ENCODE data around the gene GH2. TPM values are rescaled to one million over a fixed set of nuclear protein-coding genes. Genes with fewer than 3 reads are reported as not detected.
A peak's percentile ranks its signal among the peaks of the same experiment; 100 is the strongest.
"Not testable (repeated sequence)": the region's sequence is repeated elsewhere in the genome, so short reads cannot be mapped to it uniquely, and the experiment has no call there.

Gene GH2
- total RNA-seq, 2 experiments from 2014 or later, result not detected

GRCh38 chr17:63896524-63897354, 15.0 kb upstream of the GH2 start, which contains the start of gene CSH1:
TSS of gene CSH1 (minus strand) at chr17:63896574. CDS start at chr17:63896511, 63 bp downstream.
- not testable (repeated sequence) for DNase-seq, H3K9me3 Mint-ChIP-seq, H3K27ac Mint-ChIP-seq, H3K36me3 Mint-ChIP-seq, H3K4me3 Mint-ChIP-seq, H3K4me1 Mint-ChIP-seq, H3K27me3 Mint-ChIP-seq

DNA sequence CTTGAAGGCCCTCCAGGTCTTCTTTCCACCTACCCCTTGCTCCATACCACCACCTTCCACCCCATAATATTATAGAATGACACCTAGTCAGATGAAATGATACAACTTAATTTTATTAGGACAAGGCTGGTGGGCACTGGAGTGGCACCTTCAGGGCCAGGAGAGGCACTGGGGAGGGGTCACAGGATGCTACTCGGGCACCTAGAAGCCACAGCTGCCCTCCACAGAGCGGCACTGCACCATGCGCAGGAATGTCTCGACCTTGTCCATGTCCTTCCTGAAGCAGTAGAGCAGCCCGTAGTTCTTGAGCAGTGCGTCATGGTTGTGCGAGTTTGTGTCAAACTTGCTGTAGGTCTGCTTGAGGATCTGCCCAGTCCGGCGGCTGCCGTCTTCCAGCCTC, 13.1 kb upstream of the GH2 start:
- not testable (repeated sequence) for H3K9me3 Mint-ChIP-seq, DNase-seq, H3K36me3 Mint-ChIP-seq, H3K27me3 Mint-ChIP-seq, H3K27ac Mint-ChIP-seq, H3K4me3 Mint-ChIP-seq, H3K4me1 Mint-ChIP-seq

- H3K9me3 Mint-ChIP-seq, H3K27ac Mint-ChIP-seq, DNase-seq, H3K4me3 Mint-ChIP-seq, H3K27me3 Mint-ChIP-seq, H3K36me3 Mint-ChIP-seq, H3K4me1 Mint-ChIP-seq: not testable (repeated sequence)
These were observed 12.3 kb upstream of the GH2 start for GRCh38 chr17:63894021-63894420.

DNA sequence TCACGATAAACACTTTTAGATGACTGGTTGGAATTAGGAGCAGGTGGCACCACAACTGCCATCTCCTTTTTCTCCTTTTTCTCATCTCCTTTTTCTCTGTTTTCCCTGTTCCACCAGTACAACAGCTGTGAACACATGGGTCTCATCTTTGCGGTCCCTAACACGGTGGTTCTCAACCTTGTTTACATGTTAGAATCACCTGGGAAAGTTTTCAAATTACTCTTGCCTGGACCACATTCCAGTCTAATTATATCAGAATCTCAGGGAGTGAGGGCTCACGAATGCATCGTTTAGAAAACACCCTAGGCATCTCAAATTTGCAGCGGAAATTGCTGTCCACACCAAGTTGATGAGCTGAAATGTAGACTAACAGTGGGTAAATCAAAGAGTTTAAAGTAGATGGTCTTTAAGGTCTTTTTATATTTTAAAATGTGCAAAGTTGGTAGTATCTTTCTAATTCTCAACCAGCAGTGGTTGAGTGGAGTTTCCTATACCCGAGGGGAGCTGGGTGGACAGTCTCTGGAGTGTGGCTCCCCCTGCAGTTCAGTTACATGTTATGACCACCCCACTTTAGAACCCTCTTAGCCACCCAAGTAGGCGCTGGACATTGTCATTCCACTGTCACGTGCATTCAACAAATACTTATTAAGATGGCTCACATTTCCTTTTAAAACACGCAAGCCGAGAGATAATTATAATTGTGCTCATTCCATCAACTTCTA, 10.7 kb upstream of the GH2 start:
- not testable (repeated sequence) for H3K36me3 Mint-ChIP-seq, H3K4me1 Mint-ChIP-seq, H3K27ac Mint-ChIP-seq, DNase-seq, H3K4me3 Mint-ChIP-seq, H3K27me3 Mint-ChIP-seq, H3K9me3 Mint-ChIP-seq

GRCh38 chr17:63889026-63889848, 7.5 kb upstream of the GH2 start:
- H3K27me3 Mint-ChIP-seq, H3K9me3 Mint-ChIP-seq, DNase-seq, H3K27ac Mint-ChIP-seq, H3K36me3 Mint-ChIP-seq, H3K4me3 Mint-ChIP-seq, H3K4me1 Mint-ChIP-seq: not testable (repeated sequence)

GRCh38 chr17:63885119-63885518, 3.4 kb upstream of the GH2 start:
- H3K4me1 Mint-ChIP-seq, H3K36me3 Mint-ChIP-seq, DNase-seq, H3K4me3 Mint-ChIP-seq, H3K27ac Mint-ChIP-seq, H3K27me3 Mint-ChIP-seq, H3K9me3 Mint-ChIP-seq: not testable (repeated sequence)

DNA sequence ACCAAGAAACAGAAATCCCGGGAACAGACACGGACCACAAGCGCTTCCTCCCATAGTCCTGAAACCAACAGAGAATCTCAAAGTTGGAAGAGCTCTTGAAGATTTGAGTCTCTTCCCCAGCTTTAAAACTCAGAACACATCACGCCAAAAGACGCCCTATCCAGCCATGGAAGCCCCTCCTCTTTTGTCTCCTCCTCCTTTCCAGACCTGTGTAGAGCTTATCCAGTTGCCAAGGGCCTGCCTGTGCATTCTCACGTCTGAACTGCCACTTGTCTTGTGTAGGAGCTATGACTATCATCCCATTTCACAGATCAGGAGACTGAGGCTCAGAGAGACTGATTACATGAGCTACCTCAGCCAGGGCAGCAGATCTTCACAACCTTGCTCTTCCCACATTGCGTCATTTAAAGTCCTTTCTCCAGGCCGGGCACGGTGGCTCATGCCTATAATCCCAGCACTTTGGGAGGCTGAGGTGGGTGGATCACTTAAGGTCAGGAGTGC, 932 bp upstream of the GH2 start:
- H3K4me1 Mint-ChIP-seq, H3K27me3 Mint-ChIP-seq, H3K36me3 Mint-ChIP-seq, H3K4me3 Mint-ChIP-seq, H3K9me3 Mint-ChIP-seq, DNase-seq: not testable (repeated sequence)
- peak overlapping the region; percentile 31 for H3K27ac Mint-ChIP-seq

- H3K36me3 Mint-ChIP-seq, DNase-seq, H3K9me3 Mint-ChIP-seq, H3K4me3 Mint-ChIP-seq, H3K4me1 Mint-ChIP-seq, H3K27ac Mint-ChIP-seq, H3K27me3 Mint-ChIP-seq: not testable (repeated sequence)
These were observed 407 bp downstream of the GH2 start for GRCh38 chr17:63881337-63881736.

- Mint-ChIP-seq H3K36me3 (no peaks in the 10 kb centered on the region), H3K27ac (no peak overlapping the region)
- no peak for DNase-seq
These were observed 1.0 kb downstream of the GH2 start for GRCh38 chr17:63880706-63881105.

DNA sequence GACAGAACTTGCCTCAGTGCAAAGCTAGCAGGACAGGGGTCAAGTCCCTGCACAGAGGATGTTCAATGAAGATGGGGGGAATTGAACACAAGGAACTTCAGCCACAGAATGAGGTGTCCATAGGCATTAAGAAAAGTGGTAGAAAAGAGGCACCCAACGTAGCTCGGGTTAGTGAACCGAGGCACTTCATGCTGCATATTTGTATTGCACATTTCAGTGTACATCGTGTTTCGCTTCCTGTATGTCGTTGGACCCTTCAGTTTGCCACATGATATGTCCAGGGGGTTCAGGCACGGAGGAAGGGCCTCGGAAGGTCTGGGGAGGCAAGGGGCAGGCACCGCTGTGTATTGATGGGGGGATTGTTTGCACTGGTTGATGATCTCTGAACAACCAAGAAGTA, 3.3 kb downstream of the GH2 start:
- H3K27ac Mint-ChIP-seq, H3K9me3 Mint-ChIP-seq, H3K4me1 Mint-ChIP-seq, H3K27me3 Mint-ChIP-seq, H3K4me3 Mint-ChIP-seq, DNase-seq, H3K36me3 Mint-ChIP-seq: not testable (repeated sequence)

More at GRCh38 chr17:63880706-63881105, 1.0 kb downstream of the GH2 start:
- Mint-ChIP-seq H3K4me1 (peaks cover 2% of the 10 kb centered on the region), H3K27me3 (peaks cover 4% of the 10 kb centered on the region), H3K4me3 (no peak overlapping the region), H3K9me3 (no peaks in the 10 kb centered on the region)

DNA sequence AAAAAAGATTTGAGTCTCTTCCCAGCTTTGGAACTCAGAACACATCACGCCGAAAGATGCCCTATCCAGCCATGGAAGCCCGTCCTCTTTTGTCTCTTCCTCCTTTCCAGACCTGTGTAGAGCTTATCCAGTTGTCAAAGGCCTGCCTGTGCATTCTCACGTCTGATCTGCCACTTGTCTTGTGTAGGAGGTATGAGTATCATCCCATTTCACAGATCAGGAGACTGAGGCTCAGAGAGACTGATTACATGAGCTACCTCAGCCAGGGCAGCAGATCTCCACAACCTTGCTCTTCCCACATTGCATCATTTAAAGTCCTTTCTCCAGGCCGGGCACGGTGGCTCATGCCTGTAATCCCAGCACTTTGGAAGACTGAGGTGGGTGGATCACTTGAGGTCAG, 7.1 kb downstream of the GH2 start:
- H3K9me3 Mint-ChIP-seq, H3K27me3 Mint-ChIP-seq, H3K4me1 Mint-ChIP-seq, DNase-seq, H3K36me3 Mint-ChIP-seq, H3K27ac Mint-ChIP-seq, H3K4me3 Mint-ChIP-seq: not testable (repeated sequence)

GRCh38 chr17:63874061-63874626, 7.6 kb downstream of the GH2 start:
- H3K4me1 Mint-ChIP-seq, H3K9me3 Mint-ChIP-seq, H3K4me3 Mint-ChIP-seq, H3K27ac Mint-ChIP-seq, H3K27me3 Mint-ChIP-seq, DNase-seq, H3K36me3 Mint-ChIP-seq: not testable (repeated sequence)

- H3K4me1 Mint-ChIP-seq, DNase-seq, H3K9me3 Mint-ChIP-seq, H3K27ac Mint-ChIP-seq, H3K27me3 Mint-ChIP-seq, H3K4me3 Mint-ChIP-seq, H3K36me3 Mint-ChIP-seq: not testable (repeated sequence)
These were observed 8.2 kb downstream of the GH2 start, which contains the start of gene CSH2 for GRCh38 chr17:63873577-63873976. TSS of gene CSH2 (minus strand) at chr17:63873677. CDS start at chr17:63873614, 63 bp downstream.

- not testable (repeated sequence) for DNase-seq, H3K4me3 Mint-ChIP-seq, H3K4me1 Mint-ChIP-seq, H3K27ac Mint-ChIP-seq, H3K27me3 Mint-ChIP-seq, H3K9me3 Mint-ChIP-seq, H3K36me3 Mint-ChIP-seq
These were observed 9.9 kb downstream of the GH2 start for GRCh38 chr17:63871646-63872365.
